Keratinocyte (primary cell): ENCODE measurements around the gene OR52W1. TPM values are rescaled to one million over a fixed set of nuclear protein-coding genes. Genes with fewer than 3 reads are reported as not detected.

Experiments
- DNase-seq: peaks from one replicate; pipeline ENCODE4 v3.0.0-alpha.2; 2011; ENCODE audit warnings: low read depth, missing footprints, low spot score
- FAIRE-seq: peaks from 2 replicates; lab custom pipeline; 2011; peaks lifted over from hg19 to GRCh38; lab: Jason Lieb, UNC
- H2AFZ ChIP-seq: 2 replicates; pipeline ENCODE4 v1.6.0; 2012; ENCODE audit warnings: low read length, control low read depth, inconsistent platforms; ENCODE audit not compliant: control insufficient read depth
- H3K27ac ChIP-seq: 2 replicates; pipeline ENCODE4 v1.5.1; 2011; ENCODE audit warnings: low read length; ENCODE audit not compliant: control insufficient read depth, insufficient read depth
- H3K27me3 ChIP-seq: 3 replicates; pipeline ENCODE4 v1.6.0; 2011; ENCODE audit warnings: low read length; ENCODE audit not compliant: control insufficient read depth, insufficient read depth; ENCODE audit errors: extremely low read depth
- H3K36me3 ChIP-seq, 2 experiments: 2 replicates in 1 of 2; 3 replicates in 1 of 2; pipeline ENCODE4 v1.5.1; 2011; ENCODE audit warnings: low read length in 2 of 2, mild to moderate bottlenecking in 1 of 2; ENCODE audit not compliant: control insufficient read depth in 2 of 2, insufficient read depth in 2 of 2; ENCODE audit errors: extremely low read depth in 1 of 2
- H3K4me1 ChIP-seq: 3 replicates; pipeline ENCODE4 v1.5.1; 2011; ENCODE audit warnings: low read length; ENCODE audit not compliant: control insufficient read depth, insufficient read depth; ENCODE audit errors: extremely low read depth
- H3K4me2 ChIP-seq: 3 replicates; pipeline ENCODE4 v1.6.0; 2011; ENCODE audit warnings: low read depth, low read length; ENCODE audit not compliant: control insufficient read depth, insufficient read depth; ENCODE audit errors: extremely low read depth
- H3K4me3 ChIP-seq, 3 experiments: fragments of 200-600 bp in 1 of 3; sonication (generic) in 1 of 3; 2 replicates in 2 of 3; 3 replicates in 1 of 3; pipeline ENCODE4 v1.5.1; 2011 to 2016; ENCODE audit warnings: low read length in 3 of 3, mild to moderate bottlenecking in 3 of 3, control low read depth in 2 of 3, inconsistent platforms in 1 of 3, low read depth in 1 of 3, mixed read lengths in 1 of 3, mixed run types in 1 of 3, moderate library complexity in 1 of 3; ENCODE audit not compliant: control insufficient read depth in 2 of 3, insufficient read depth in 2 of 3; ENCODE audit errors: extremely low read depth in 1 of 3
- H3K79me2 ChIP-seq: 2 replicates; pipeline ENCODE4 v1.6.0; 2012; ENCODE audit warnings: low read length; ENCODE audit not compliant: control insufficient read depth, insufficient read depth
- H3K9ac ChIP-seq: 3 replicates; pipeline ENCODE4 v1.6.0; 2011; ENCODE audit warnings: low read length; ENCODE audit not compliant: control insufficient read depth, insufficient read depth; ENCODE audit errors: extremely low read depth
- H3K9me1 ChIP-seq: 3 replicates; pipeline ENCODE4 v1.6.0; 2011; ENCODE audit warnings: low read length; ENCODE audit not compliant: control insufficient read depth, insufficient read depth; ENCODE audit errors: extremely low read depth
- H3K9me3 ChIP-seq: 2 replicates; pipeline ENCODE4 v1.5.1; 2012; ENCODE audit warnings: low read depth, low read length; ENCODE audit not compliant: control insufficient read depth
- H4K20me1 ChIP-seq: 3 replicates; pipeline ENCODE4 v1.6.0; 2011; ENCODE audit warnings: low read length; ENCODE audit not compliant: control insufficient read depth, insufficient read depth; ENCODE audit errors: extremely low read depth
- EZH2 ChIP-seq: IDR thresholded peaks from one replicate; pipeline ENCODE4 v1.6.1; 2012; ENCODE audit warnings: inconsistent platforms, mild to moderate bottlenecking, low read length, moderate library complexity
- dilution Hi-C: fragments of 300-500 bp; cut with MboI; formaldehyde crosslinking; loops from one replicate; pipeline ENCODE4 v1.7.0; 2020; ENCODE audit warnings: low sequenced_read_pairs; ENCODE audit not compliant: extremely low pct_ligation_motif_present
- polyA plus RNA-seq, 5 experiments: library from polyadenylated mRNA; depleted of rRNA in 3 of 5; stranded (reverse) in 3 of 5; stranded (forward) in 1 of 5; unstranded in 1 of 5; fragments of >200 nt; gene quantifications; 1 replicate in 1 of 5; 2 replicates in 3 of 5; 3 replicates in 1 of 5; pipeline versions ENCODE4 v1.2.1 to v1.2.3, GENCODE V29; 2011 to 2012; ENCODE audit warnings: missing spikeins in 2 of 5, low read depth in 1 of 5, low replicate concordance in 1 of 5
- TF ChIP-seq, protein P1 (sequence below), 3 experiments: IDR thresholded peaks in 1 of 3; conservative IDR thresholded peaks in 1 of 3; optimal IDR thresholded peaks in 1 of 3; 2 replicates in 2 of 3; 3 replicates in 1 of 3; pipeline versions ENCODE3 to v1.5.1; 2011; ENCODE audit warnings: low read length in 3 of 3, mild to moderate bottlenecking in 3 of 3, moderate library complexity in 2 of 3, control low read depth in 1 of 3, inconsistent platforms in 1 of 3; ENCODE audit not compliant: insufficient read depth in 2 of 3; ENCODE audit errors: extremely low read depth in 1 of 3

Gene OR52W1
- polyA plus RNA-seq, 1 donor (not counting 4 experiments of a cell fraction or from before 2014, with no cell fraction given): not detected

DNA sequence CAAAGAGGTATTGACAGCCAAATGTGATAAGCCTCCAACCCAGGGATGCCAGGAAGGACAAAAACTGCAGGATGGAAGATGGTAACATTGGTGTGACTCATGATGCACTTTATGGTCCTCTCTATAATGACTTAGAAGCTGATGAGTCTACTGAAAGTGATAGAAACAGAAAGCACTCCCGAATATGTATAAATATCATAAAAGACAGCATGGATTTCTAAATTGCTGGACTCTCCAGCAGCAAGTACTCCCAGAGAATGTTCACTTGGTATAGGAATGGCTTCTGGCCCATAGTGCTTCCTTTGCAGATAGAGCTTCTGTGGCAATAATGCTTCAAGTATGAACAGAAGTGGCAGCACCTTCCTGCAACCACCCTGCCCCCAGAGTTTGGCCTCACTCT lies 28.8 kb upstream of the OR52W1 start, which contains the start of gene OR52B2:
OR52B2 (minus strand) TSS at position 101 of the 400 bp plus-strand sequence; CDS start at position 101, 0 bp downstream.
- Histone ChIP-seq H3K4me2 (no peak within 1 kb of the TSS), H3K9me3 (no peaks in the 10 kb centered on the region), H4K20me1 (no peaks in the 10 kb centered on the region), H2AFZ (no peak within 1 kb of the TSS), H3K79me2 (no peaks in the 10 kb centered on the region), H3K9ac (no peak within 1 kb of the TSS), H3K4me3 (no peak within 1 kb of the TSS), H3K27me3 (no peaks in the 10 kb centered on the region), H3K36me3 (no peaks in the 10 kb centered on the region), H3K27ac (no peak within 1 kb of the TSS), H3K9me1 (no peaks in the 10 kb centered on the region), H3K4me1 (no peaks in the 10 kb centered on the region)
- no peak for DNase-seq
- dilution Hi-C loops: no loop called here
- no peak for FAIRE-seq
- no peak for TF ChIP-seq EZH2
- TF ChIP-seq, protein P1, sequence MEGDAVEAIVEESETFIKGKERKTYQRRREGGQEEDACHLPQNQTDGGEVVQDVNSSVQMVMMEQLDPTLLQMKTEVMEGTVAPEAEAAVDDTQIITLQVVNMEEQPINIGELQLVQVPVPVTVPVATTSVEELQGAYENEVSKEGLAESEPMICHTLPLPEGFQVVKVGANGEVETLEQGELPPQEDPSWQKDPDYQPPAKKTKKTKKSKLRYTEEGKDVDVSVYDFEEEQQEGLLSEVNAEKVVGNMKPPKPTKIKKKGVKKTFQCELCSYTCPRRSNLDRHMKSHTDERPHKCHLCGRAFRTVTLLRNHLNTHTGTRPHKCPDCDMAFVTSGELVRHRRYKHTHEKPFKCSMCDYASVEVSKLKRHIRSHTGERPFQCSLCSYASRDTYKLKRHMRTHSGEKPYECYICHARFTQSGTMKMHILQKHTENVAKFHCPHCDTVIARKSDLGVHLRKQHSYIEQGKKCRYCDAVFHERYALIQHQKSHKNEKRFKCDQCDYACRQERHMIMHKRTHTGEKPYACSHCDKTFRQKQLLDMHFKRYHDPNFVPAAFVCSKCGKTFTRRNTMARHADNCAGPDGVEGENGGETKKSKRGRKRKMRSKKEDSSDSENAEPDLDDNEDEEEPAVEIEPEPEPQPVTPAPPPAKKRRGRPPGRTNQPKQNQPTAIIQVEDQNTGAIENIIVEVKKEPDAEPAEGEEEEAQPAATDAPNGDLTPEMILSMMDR (optimal IDR thresholded peaks at IDR 0.05 in 1 of 3, IDR thresholded peaks at IDR 0.05 in 1 of 3, conservative IDR thresholded peaks at IDR 0.05 in 1 of 3; ENCODE audit: extremely low read depth in 1 of 3, insufficient read depth in 2 of 3, low read length in 3 of 3): no peak

GRCh38 chr11:6175440-6175839 lies 23.6 kb upstream of the OR52W1 start:
- Histone ChIP-seq H3K79me2 (no peaks in the 10 kb centered on the region), H3K27me3 (no peaks in the 10 kb centered on the region), H3K4me2 (no peak overlapping the region), H3K9ac (no peak overlapping the region), H3K4me1 (no peaks in the 10 kb centered on the region), H3K9me1 (no peaks in the 10 kb centered on the region), H3K4me3 (no peak overlapping the region), H3K9me3 (no peaks in the 10 kb centered on the region), H4K20me1 (no peaks in the 10 kb centered on the region), H2AFZ (no peak overlapping the region), H3K36me3 (no peaks in the 10 kb centered on the region), H3K27ac (no peak overlapping the region)
- DNase-seq (no peak), FAIRE-seq (no peak)
- TF ChIP-seq, protein P1 (optimal IDR thresholded peaks at IDR 0.05 in 1 of 3, IDR thresholded peaks at IDR 0.05 in 1 of 3, conservative IDR thresholded peaks at IDR 0.05 in 1 of 3; ENCODE audit: extremely low read depth in 1 of 3, insufficient read depth in 2 of 3, low read length in 3 of 3): no peak
- no peak for TF ChIP-seq EZH2
- dilution Hi-C loops: no loop called here
